Measurements from ENCODE around the gene CABP2.

GRCh38 chr11:67520856-67521824 is 2.1 kb downstream of the CABP2 start:
- TF ChIP-seq RAD21 (IDR thresholded peaks at IDR 0.05; ENCODE audit: low read depth): no peak
- no peak for TF ChIP-seq EP300 (IDR thresholded peaks at IDR 0.05; ENCODE audit: borderline replicate concordance)
- no peak for TF ChIP-seq EGR1 (IDR thresholded peaks at IDR 0.05)
- TF ChIP-seq NFIC (IDR thresholded peaks at IDR 0.05): no peak
- no peak for TF ChIP-seq YY1 (IDR thresholded peaks at IDR 0.05; ENCODE audit: low read depth)
- TF ChIP-seq FOXM1 (IDR thresholded peaks at IDR 0.05; ENCODE audit: borderline replicate concordance, low read depth): no peak
- no peak for TF ChIP-seq MAX (IDR thresholded peaks at IDR 0.05)
- no peak for TF ChIP-seq USF1 (IDR thresholded peaks at IDR 0.05)
- no peak for TF ChIP-seq TAF1 (IDR thresholded peaks at IDR 0.05; ENCODE audit: low read depth)
- no peak for TF ChIP-seq REST (IDR thresholded peaks at IDR 0.05; ENCODE audit: low read depth)
- TF ChIP-seq CREB1 (IDR thresholded peaks at IDR 0.05; ENCODE audit: low read depth): no peak
- no peak for TF ChIP-seq CEBPB (IDR thresholded peaks at IDR 0.05)
